SK-N-SH treated with all-trans-retinoic acid at 6 μM for 48 hours (cell line): ENCODE results near the gene TFB2M.

Experiments used
- ARNTL ChIP-seq: fragments of 450-650 bp; formaldehyde crosslinking; IDR thresholded peaks from 2 replicates; pipeline ENCODE4 v1.5.0; 2020; ENCODE audit warnings: low read depth, mild to moderate bottlenecking, moderate library complexity, borderline replicate concordance
- ISL1 ChIP-seq: fragments of 250-450 bp; sonication (Bioruptor Pico); IDR thresholded peaks from 2 replicates; pipeline ENCODE4 v2.1.2; 2022; ENCODE audit warnings: mild to moderate bottlenecking, moderate library complexity
- RARB ChIP-seq: fragments of 250-450 bp; sonication (Bioruptor Pico); IDR thresholded peaks from 2 replicates; pipeline ENCODE4 v1.8.0; 2021; ENCODE audit warnings: mild to moderate bottlenecking, moderate library complexity
- ZFP30 ChIP-seq: fragments of 450-650 bp; formaldehyde crosslinking; IDR thresholded peaks from 2 replicates; pipeline ENCODE4 v1.5.0; 2022; ENCODE audit warnings: mild to moderate bottlenecking, moderate library complexity
- ZNF8 ChIP-seq: fragments of 450-650 bp; formaldehyde crosslinking; IDR thresholded peaks from 2 replicates; pipeline ENCODE4 v1.5.0; 2020; ENCODE audit warnings: mild to moderate bottlenecking, moderate library complexity
- TF ChIP-seq, protein P1 (sequence below): fragments of 250-450 bp; sonication (Bioruptor Pico); IDR thresholded peaks from 2 replicates; pipeline ENCODE4 v1.5.1; 2021; ENCODE audit warnings: mild to moderate bottlenecking, moderate library complexity

DNA sequence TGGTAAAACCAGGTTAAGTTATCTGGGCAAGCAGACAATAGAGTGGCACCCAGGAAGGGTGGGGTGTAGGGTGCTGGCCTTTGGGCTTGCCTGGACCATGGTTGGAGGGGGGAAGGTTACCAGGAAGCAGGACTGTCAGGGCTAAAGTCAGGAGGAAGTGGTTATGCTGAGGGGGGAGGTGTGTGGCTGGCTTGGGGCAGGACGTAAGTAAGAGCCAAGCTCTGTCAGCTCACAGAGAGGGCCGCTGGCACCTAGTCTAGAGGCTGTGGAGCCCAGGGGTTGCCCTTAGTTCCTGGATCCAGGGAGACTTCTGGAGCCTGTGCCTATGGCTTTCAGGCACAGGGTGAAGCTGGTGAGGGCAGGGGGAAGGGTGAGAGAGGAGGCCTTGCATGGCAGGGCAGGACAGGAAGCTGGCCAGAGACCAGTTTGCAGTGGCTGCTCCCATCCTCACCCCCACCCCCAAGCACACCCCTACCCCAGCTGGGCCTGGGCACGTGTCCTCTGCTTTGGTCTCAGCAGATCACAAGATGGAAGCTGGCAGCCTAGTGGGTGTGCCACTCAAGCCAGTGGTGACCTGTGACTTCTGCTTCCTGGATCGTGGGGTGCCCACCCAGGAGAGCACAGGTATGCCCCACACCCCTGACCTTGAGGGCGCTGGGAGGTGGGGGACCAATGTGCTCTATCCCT lies 38.5 kb downstream of the TFB2M start:
- no peak for TF ChIP-seq ZNF8
- TF ChIP-seq ZFP30 (CRISPR knock-in tag) = no peak
- no peak for TF ChIP-seq ISL1 (CRISPR knock-in tag)
- TF ChIP-seq, protein P1, sequence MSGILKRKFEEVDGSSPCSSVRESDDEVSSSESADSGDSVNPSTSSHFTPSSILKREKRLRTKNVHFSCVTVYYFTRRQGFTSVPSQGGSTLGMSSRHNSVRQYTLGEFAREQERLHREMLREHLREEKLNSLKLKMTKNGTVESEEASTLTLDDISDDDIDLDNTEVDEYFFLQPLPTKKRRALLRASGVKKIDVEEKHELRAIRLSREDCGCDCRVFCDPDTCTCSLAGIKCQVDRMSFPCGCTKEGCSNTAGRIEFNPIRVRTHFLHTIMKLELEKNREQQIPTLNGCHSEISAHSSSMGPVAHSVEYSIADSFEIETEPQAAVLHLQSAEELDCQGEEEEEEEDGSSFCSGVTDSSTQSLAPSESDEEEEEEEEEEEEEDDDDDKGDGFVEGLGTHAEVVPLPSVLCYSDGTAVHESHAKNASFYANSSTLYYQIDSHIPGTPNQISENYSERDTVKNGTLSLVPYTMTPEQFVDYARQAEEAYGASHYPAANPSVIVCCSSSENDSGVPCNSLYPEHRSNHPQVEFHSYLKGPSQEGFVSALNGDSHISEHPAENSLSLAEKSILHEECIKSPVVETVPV (CRISPR knock-in tag) = no peak
- TF ChIP-seq RARB (CRISPR knock-in tag) = no peak
- TF ChIP-seq ARNTL (CRISPR knock-in tag) = no peak
